Activated T-cell treated with anti-CD3 and anti-CD28 coated beads for 4 hours (primary cell): ENCODE measurements around the gene ENO2.

ENCODE experiments used
- DNase-seq: peaks from one replicate; pipeline ENCODE4 v3.0.0-alpha.2; 2020

Gene ENO2

DNA sequence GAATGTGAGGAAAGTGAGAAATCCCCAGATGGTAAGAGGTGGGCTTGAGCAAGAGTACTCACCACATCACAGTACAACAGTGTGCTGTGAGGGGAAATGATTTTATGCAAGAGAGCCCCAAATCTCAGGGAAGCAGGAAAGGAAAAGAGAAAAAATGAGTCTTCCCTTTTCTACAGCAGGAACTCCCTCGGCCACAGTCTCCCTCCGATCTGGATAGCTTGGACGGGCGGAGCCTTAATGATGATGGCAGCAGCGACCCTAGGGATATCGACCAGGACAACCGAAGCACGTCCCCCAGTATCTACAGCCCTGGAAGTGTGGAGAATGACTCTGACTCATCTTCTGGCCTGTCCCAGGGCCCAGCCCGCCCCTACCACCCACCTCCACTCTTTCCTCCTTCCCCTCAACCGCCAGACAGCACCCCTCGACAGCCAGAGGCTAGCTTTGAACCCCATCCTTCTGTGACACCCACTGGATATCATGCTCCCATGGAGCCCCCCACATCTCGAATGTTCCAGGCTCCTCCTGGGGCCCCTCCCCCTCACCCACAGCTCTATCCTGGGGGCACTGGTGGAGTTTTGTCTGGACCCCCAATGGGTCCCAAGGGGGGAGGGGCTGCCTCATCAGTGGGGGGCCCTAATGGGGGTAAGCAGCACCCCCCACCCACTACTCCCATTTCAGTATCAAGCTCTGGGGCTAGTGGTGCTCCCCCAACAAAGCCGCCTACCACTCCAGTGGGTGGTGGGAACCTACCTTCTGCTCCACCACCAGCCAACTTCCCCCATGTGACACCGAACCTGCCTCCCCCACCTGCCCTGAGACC lies 21.2 kb downstream of the ENO2 start:
- DNase-seq = no peak

DNA sequence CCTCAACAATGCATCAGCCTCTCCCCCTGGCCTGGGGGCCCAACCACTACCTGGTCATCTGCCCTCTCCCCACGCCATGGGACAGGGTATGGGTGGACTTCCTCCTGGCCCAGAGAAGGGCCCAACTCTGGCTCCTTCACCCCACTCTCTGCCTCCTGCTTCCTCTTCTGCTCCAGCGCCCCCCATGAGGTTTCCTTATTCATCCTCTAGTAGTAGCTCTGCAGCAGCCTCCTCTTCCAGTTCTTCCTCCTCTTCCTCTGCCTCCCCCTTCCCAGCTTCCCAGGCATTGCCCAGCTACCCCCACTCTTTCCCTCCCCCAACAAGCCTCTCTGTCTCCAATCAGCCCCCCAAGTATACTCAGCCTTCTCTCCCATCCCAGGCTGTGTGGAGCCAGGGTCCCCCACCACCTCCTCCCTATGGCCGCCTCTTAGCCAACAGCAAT lies 21.8 kb downstream of the ENO2 start:
- DNase-seq = no peak

DNA sequence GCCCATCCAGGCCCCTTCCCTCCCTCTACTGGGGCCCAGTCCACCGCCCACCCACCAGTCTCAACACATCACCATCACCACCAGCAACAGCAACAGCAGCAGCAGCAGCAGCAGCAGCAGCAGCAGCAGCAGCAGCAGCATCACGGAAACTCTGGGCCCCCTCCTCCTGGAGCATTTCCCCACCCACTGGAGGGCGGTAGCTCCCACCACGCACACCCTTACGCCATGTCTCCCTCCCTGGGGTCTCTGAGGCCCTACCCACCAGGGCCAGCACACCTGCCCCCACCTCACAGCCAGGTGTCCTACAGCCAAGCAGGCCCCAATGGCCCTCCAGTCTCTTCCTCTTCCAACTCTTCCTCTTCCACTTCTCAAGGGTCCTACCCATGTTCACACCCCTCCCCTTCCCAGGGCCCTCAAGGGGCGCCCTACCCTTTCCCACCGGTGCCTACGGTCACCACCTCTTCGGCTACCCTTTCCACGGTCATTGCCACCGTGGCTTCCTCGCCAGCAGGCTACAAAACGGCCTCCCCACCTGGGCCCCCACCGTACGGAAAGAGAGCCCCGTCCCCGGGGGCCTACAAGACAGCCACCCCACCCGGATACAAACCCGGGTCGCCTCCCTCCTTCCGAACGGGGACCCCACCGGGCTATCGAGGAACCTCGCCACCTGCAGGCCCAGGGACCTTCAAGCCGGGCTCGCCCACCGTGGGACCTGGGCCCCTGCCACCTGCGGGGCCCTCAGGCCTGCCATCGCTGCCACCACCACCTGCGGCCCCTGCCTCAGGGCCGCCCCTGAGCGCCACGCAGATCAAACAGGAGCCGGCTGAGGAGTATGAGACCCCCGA lies 22.5 kb downstream of the ENO2 start:
- DNase-seq = peak; percentile 54

- peak; percentile 86 for DNase-seq
Observed at GRCh38 chr12:6937481-6938352, 23.3 kb downstream of the ENO2 start.

DNA sequence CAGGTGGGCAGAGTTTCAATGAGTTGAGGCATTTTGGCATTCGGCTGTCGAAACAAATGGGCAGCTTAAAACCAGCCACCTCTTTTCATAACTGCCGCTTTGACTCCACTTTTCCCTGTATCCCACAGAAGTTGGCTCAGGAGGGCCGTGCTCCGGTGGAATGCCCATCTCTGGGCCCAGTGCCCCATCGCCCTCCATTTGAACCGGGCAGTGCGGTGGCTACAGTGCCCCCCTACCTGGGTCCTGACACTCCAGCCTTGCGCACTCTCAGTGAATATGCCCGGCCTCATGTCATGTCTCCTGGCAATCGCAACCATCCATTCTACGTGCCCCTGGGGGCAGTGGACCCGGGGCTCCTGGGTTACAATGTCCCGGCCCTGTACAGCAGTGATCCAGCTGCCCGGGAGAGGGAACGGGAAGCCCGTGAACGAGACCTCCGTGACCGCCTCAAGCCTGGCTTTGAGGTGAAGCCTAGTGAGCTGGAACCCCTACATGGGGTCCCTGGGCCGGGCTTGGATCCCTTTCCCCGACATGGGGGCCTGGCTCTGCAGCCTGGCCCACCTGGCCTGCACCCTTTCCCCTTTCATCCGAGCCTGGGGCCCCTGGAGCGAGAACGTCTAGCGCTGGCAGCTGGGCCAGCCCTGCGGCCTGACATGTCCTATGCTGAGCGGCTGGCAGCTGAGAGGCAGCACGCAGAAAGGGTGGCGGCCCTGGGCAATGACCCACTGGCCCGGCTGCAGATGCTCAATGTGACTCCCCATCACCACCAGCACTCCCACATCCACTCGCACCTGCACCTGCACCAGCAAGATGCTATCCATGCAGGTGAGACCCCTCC lies 24.2 kb downstream of the ENO2 start:
- no peak for DNase-seq

- no peak for DNase-seq
Observed at GRCh38 chr12:6939191-6939540, 24.8 kb downstream of the ENO2 start.

GRCh38 chr12:6941267-6941666 lies 26.9 kb downstream of the ENO2 start:
- DNase-seq = no peak

DNA sequence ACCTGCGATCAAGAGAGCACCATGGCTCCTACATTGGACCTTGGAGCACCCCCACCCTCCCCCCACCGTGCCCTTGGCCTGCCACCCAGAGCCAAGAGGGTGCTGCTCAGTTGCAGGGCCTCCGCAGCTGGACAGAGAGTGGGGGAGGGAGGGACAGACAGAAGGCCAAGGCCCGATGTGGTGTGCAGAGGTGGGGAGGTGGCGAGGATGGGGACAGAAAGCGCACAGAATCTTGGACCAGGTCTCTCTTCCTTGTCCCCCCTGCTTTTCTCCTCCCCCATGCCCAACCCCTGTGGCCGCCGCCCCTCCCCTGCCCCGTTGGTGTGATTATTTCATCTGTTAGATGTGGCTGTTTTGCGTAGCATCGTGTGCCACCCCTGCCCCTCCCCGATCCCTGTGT lies 27.4 kb downstream of the ENO2 start:
- DNase-seq = no peak

DNA sequence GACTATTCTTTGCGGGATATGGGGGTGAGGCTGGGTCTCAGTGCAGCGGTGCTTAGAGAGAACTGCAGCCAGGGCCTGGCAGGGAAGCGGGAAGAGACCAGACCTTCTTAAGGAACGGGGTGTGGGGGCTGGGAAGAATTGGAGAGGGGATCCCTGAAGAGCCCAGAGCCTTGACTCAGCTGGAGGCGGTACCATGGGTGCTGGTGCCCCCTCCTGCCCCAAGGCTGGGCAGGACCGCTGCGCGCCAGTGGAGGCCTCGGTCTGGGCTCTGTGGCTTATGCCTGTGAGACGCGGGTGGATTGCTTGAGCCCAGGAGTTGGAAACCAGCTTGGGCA lies 27.9 kb downstream of the ENO2 start:
- DNase-seq = no peak

DNA sequence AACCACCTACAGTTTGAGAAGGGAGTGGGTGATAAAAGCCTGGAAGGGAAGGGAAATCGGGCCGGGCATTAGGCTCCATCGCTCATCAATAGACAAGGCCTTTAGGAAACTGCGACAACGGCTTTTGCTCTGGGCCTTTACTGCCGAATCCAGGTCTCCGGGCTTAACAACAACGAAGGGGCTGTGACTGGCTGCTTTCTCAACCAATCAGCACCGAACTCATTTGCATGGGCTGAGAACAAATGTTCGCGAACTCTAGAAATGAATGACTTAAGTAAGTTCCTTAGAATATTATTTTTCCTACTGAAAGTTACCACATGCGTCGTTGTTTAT lies 29.0 kb downstream of the ENO2 start:
- peak; percentile 66 for DNase-seq

DNA sequence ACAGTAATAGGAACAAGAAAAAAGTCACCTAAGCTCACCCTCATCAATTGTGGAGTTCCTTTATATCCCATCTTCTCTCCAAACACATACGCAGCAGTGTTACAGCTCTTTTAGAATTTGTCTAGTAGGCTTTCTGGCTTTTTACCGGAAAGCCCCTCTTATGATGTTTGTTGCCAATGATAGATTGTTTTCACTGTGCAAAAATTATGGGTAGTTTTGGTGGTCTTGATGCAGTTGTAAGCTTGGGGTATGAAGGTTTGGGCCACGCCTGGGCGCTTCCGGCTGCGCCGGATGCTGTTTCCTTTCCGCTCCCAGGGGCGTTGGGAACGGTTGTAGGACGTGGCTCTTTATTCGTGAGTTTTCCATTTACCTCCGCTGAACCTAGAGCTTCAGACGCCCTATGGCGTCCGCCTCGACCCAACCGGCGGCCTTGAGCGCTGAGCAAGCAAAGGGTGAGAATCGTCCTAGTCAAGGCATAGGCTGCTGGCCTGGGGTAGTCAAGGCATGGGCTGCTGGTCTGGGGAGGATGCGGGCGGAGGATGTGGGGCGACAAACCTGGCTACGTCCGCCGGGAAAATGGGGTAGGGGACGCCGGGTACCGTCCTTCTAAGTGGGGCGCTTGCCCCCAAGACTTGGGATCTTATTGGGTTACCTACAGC lies 29.5 kb downstream of the ENO2 start, which contains the start of the genes C12orf57 and RNU7-1:
C12orf57 (plus strand) TSS at position 301 of the 659 bp plus-strand sequence; CDS start at position 401, 100 bp downstream.
RNU7-1 (plus strand) TSS at position 95 of the 659 bp plus-strand sequence.
- DNase-seq = peak; percentile 48

- peak; percentile 74 for DNase-seq
Observed at GRCh38 chr12:6944381-6945186, 30.2 kb downstream of the ENO2 start.

- DNase-seq = no peak
Observed at GRCh38 chr12:6945613-6946012, 31.2 kb downstream of the ENO2 start.

DNA sequence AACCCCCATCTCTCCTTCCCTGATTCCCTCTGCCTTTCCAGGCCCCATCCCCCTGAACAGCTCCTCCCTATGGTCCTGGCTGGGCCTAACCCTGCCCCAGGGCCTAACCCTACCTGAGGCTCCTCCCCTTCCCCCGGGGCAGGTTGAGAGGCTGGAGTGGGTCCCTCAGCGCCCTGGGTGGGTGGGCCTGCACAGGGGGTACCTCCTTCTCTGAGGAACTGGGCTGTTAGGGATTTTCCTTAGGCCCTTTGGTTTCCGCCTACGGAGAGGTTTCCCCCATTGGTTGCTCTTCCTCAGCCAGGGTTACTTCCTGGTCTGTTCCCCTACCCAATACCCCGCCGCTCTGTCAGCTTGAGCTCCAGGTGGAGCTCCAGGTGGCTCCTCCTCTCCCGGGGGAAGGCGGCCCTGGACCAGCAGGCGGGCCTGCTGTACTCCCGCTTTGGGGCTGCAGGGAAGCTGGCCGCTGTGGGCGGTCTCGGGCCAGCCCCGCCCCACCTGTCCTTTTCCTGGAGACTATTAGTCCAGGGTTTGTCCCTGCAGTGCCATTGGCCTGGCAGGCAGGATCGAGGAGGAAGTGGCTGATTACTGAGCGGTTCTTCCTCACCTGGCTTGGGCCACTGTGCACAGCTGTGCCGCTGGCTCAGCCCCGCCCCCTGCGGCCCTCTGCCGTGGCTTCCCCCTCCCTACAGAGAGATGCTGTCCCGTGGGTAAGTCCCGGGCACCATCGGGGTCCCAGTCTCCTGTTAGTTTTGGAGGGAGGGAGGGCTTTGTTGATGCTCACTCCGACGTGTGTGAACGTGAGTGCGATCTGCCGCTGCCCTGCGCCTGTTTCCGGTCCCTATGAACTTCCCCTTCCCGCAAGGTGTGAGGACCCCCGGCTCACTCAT lies 31.9 kb downstream of the ENO2 start:
- DNase-seq = no peak

DNA sequence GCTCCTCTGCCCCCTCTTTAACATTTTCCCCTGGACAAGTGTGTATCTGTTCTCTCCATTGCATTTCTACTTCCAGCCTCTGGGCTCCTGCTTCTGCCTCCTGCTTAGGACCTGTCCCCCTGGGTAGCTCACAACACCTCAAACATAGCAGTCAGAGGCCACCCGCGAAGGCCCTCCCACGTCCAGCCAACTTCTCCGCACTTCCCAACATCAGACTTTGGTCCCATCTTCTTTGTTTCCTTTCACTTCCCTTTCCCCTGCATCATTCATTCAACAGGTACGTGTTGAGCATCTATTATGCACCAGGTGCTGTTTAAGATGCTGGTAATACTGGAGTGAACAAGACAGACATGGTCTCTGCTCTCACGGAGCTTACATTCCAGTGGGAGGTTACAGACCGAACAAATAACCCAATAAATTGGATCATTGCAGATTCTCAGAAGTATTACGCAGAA lies 32.6 kb downstream of the ENO2 start:
- no peak for DNase-seq

DNA sequence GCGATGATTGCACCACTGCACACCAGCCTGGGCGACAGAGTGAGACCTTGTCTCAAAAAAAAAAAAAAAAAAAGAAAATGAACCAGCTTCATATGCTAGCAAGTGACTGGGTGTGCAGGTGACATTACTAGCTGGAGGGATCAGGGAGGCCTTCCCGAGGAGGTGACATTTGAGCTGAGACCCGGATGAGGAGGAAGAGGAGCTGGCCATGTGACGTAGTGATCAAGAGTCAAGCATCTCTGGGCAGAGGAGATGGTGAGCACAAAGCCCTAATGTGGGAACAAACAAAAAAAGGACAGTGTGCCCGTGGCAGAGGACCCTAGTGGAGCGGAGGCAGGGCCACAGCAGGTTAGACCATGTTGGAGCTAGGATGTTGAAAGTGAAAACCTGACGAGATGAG lies 33.2 kb downstream of the ENO2 start:
- DNase-seq = no peak

DNA sequence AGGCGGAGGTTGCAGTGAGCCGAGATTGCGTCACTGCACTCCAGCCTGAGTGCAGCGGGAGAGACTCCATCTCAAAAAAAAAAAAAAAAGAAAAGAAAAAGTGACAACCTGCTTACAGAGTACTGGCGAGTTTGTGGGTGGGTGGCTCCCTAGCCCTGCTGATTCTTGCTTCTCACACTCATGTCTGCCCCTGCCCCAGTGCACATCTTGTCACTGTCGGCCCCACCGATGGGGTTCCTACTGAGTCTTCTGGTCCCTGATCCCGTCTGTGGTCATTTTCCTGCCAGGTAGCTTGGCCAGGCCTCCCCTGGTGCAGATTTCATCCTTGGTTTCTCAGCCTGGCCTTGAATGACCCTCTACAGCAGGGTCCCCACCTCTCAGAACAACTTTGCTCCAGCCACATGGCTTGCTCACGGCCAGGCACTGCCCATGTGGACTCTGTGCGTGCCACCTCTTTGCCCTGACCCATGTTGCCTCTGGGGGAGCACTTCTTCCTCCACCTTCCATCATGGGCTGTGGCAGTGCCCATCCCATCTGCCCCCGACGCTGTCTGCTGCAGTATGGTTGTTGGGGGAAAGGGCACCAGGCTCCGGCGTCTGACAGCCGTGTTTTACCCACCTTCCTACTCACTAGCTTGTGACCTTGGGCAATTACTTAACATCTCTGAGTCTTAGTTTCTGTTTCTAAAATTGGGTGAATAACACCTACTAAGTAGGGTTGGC lies 34.7 kb downstream of the ENO2 start:
- DNase-seq = no peak

DNA sequence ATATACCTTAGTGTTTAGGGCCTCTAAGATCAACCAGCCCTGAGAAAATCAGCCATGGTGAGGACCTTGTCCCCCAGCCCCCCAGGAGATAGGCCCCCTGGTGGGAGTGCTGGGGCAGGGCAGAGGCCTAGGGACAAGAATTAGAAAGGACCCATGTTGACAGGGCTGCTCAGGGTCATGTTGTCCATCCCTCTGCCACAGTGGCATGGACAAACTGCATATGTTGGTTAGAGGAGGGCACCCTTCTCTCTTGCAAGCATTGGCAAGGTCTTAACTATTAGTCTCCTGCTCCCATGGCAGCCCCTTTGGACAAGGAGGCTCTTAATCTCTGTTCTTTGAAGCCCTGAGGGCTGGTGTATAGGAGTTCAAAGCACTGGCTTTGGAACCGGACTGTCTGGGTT lies 36.0 kb downstream of the ENO2 start:
- no peak for DNase-seq
